DMS153 treated with DMSO at 0.1 percent for 48 hours (cell line): ENCODE results near the gene SLC43A2.
"Not testable (repeated sequence)": the region's sequence is repeated elsewhere in the genome, so short reads cannot be mapped to it uniquely, and the experiment has no call there.

Experiments used
- DNase-seq: peaks from one replicate; lab custom pipeline; 2025; ENCODE audit not compliant: unreplicated experiment; lab: John Stamatoyannopoulos, UW

The SLC43A2 gene

DNA sequence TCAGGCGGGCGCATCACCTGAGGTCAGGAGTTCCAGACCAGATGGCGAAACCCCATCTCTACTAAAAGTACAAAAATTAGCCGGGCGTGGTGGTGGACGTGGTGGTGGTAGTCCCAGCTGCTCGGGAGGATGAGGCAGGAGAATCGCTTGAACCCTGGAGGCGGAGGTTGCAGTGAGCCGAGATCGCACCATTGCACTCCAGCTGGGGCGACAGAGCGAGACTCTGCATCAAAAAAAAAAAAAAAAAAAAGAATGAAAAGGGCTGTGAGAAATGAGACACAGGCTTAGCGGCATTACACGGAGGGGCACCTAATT is 65.2 kb downstream of the SLC43A2 start:
- DNase-seq, result not testable (repeated sequence)

DNA sequence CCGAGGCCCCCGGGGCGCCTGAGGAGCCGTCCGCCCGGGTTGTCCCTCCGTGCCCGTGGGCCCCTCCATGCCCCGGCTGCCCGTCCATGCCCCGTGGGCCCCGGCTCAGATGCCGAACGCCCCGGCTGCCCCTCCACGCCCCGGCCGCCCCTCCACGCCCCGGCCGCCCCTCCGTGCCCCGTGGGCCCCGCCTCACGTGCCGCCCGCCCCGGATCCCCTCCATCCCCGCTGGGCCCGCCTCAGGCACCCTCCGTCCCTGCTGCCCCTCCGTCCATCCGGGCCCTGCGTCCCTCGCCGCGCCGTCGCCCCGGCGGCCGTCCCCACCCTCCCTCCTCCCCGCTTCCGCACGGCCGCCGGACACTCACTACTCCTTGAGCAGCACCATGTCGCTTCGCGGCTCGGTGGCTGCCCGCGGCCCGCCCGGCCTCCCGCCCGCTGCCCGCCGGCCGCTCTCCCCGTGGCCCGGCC is 66.4 kb downstream of the SLC43A2 start:
- no peak for DNase-seq

DNA sequence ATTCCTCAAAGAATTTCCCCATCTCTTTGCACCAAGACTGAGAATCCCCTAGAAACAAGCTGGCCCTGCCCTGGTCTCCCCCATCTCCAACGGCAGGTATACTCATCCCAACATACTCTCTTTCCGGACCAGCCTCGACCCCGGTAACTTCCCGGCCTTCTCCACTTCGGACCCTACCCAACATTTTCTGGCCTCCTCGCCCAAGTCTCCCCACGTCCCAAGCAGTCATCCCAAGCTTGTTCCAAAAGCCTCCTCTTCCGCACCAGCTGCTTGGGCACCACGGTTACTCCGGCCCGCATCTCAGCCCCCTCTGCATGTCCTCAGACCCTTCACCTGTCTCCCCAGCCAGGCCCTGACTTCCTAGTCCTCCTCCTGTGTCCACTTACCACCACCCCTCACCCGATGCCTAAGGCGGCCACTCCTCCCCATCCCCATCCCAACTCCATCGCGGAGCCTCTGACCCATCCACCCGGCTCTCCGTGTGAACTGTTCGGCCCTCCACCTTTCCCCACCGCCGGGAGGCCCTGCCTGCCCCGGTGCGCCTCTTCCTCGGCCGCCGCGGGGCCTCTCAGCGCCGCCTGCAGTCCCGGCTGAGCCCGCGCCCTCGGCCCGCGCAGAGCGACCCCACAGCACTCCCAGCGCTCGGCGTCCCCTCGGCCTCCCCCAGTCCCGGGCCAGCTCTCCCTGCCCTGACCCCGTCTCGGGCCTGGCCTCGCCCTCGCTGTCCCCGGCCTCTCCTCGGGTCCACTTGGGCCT is 67.0 kb downstream of the SLC43A2 start:
- no peak for DNase-seq

DNA sequence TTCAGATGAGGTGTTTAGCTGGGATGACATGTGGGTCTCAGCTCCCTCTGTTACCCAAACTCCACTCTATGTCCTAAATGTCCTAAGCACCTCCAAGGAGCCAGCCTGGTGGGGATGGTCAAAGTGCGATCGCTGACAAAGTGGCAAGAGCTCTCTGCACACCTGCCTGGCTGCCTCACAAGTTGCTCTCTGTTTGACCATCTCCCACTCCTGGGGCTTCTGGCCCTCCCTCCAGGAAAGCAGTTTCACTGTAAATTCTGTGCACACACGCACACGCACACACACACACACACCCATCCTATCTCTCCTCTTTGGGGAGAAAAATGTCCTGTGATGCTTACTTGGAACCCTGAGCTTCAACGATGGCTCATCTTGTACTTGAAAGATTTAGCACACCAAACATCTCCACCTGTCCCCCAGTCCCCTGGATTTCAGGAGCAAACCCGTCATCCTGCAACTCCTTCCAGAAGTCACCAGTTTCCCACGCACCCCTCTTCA is 67.7 kb downstream of the SLC43A2 start:
- DNase-seq, result no peak

DNA sequence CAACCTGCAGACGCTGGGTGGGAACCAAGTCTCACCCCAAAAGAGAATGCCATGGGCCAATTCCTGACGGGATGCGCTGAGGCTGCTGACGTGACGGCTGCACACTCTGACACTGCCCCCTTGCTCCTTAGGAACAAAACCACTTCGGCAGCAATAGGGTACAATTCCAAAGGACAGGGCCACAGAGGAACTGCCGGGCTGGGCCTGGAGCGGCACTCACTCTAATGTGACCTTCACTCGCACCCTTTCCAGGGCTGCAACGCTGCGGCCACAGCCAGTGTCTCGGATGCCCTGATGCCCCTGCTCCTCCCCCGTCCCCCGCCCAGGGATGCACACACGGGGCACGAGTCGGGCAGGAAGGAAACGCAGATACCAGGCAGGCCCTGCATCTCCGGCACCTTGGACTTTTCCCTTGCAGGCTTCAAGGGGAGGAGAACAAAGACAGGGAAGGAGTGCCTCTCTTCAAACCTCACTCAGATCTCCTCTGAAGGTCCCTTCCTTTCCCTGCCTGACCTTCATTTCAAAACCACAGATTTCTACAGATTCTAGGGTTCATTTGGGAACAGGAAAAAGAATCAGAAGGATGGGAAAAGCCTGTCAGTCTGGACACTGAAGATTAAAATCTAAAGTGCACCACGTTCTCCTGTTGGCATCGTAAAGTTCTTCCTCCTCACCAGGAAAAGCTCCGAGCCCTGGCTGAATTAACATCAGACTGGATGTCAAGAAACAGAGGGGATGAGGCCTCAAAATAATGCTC is 68.4 kb downstream of the SLC43A2 start:
- DNase-seq, result no peak

DNA sequence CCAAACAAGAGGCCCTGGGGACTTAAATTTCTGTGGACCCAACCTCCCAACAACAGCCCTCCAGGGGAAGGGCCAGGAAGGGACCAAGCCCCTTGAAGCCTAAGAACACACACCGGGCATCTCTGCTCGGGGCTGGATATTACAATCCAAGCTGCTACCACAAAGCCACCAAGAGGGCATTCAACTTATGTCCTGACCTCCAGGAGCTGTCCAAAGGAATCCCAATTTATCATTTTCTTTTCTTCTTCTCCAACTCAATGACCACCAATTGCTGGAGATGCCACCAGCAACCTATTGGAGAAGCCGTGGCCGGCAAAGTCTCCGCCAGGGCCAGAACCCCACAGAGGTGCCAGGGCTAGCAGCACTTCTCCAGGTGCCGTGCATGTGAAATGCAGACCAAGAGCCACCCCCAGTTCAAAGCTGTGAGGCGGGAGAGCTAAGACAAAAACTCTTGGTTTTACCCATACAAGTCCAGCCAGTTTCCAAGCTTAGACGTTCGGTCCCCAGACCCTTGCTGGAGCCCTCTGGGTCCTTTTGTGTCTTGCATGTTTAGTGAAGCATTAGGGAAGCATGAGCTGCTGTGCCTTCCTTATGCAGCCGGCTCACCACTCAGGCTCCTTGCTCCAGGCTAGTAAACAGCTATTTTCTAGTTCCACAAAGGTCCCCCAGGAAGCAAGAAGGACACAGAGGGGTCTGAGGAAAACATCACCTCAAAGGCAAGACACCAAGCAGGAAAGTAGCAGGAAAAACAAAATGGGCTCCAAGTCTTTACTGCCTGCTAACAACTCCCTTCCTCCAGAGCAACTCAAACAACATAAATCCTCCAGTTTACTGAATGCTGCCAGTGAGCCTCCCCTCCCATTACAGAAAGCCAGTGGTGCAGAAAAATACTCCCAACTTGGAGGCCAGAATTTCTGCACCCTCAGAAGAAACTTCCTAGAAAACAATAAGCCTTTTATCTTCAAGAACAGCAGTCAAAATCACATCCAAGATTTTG is 69.3 kb downstream of the SLC43A2 start:
- DNase-seq, result no peak

DNA sequence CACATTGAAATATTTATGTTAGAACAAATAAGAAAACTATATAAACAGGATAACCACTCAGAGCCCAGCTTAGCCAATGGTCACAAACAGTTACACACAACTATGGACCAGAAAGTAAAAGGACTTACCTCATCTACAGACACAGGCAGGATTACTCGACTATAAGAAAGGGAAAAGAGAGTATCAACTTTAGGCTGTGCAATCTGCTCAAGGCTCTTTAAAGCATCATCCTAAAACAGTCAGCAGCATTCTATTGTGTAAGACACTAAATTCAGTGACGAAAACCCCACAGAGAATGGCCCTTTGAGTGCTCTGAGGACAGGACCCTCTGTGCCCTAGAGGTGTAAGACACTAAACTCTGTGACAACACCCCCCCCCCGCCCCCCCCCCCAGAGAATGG is 70.2 kb downstream of the SLC43A2 start:
- DNase-seq, result no peak

DNA sequence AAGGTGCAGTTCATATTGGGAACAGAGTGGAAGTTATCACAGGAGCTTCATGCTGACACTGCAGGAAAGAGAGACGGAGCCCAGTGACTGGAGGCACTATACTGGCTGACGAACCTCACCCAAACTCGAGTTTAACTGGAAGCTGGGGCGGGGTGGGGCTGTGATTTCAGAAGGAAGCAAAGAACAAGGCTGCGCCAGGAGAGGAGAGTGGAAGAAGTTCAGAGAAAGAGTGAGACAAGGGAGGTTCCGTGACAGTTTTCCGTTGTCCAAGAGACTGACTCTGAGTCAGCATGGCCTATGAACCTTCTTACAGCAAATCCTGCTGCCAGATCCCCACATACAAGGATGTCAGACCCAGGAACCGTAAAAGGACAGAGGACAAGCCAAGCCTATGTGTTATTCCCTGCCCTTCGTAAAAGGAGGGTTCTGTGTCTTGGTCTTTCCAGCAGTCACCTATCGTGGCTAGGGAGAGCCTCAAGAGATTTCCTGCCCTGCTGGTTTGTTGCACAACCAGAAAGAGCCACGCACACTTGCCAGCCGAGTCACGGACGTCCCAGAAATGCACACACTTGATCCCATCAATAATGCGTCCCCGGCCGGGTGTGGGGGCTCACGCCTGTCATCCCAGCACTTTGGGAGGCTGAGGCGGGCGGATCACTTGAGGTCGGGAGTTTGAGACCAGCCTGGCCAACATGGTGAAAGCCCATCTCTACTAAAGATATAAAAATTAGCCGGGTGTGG is 71.1 kb downstream of the SLC43A2 start:
- no peak for DNase-seq

DNA sequence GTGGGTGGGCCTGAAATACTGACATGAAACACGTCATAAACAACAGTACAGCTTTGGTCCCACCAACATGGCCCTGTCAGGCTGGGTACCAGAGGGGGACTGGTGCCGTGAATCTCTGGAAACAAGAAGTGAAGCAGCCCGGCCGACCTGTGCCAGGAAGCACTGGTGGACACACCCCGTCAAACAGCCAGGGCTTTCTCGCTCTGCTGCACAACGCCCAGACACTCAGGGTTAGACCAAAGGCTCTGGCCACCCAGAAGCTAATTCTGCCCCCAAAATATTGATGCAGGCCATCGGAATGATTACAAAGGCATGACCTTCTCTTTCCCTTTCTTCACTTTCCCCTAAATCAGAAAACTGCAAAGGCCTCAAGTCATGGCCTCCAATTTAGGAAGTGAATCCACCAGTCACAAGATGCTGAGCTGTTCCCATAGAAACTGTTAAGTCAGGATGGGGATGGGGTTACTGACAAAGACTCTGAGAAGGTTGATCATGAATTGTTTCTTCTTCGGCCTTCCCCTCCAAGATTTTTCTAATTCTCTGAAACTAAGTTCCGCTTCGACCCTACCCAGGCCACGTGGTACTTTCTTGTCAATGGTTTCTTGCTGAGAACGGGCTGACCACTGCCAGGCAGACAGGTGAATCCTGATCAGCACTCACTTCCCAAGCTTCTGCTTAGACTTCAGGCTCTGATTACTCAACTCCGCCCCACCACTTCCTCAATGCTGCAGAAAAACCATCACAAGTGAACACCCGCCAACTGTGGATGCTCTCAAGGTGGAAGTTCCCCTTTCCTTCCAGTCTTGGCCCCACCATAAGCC is 72.8 kb downstream of the SLC43A2 start:
- DNase-seq, result no peak

DNA sequence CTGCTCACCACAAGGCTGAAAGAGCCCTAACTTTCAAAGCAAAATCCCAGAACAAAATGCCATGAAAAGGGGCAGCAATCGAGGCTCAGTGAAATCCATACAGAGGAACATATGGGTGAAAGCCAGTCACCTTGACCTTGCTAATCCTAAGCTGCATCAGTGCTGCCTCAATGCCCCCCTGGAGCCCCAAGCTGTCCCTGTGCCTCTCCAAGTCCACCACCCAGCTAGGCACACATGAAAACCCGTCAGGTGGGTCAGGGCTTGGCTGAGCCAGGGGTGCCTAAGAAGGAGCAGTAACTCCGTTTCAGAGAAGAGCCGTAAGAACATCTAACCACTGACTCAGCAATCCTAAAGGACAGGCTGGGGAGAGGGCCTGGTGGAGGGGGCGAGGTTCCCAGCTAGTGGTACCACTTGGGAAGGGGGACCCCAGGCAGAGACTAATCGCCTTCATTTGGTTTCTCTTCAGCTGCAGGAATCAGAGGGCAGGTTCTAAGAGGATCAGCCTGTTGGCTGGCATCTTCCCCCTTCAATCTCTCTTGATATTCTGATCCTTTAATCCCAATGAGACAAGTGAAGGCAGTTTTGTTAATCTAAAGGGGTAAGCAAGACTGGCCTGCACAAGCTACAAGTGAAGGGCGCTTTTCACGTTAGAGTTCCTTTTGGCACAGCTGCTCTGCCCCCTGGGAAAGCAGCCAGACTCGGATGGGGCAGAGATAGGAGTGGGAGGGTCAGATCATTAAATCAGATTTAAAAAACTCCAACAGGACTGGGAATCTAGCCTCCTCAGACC is 73.7 kb downstream of the SLC43A2 start:
- no peak for DNase-seq

DNA sequence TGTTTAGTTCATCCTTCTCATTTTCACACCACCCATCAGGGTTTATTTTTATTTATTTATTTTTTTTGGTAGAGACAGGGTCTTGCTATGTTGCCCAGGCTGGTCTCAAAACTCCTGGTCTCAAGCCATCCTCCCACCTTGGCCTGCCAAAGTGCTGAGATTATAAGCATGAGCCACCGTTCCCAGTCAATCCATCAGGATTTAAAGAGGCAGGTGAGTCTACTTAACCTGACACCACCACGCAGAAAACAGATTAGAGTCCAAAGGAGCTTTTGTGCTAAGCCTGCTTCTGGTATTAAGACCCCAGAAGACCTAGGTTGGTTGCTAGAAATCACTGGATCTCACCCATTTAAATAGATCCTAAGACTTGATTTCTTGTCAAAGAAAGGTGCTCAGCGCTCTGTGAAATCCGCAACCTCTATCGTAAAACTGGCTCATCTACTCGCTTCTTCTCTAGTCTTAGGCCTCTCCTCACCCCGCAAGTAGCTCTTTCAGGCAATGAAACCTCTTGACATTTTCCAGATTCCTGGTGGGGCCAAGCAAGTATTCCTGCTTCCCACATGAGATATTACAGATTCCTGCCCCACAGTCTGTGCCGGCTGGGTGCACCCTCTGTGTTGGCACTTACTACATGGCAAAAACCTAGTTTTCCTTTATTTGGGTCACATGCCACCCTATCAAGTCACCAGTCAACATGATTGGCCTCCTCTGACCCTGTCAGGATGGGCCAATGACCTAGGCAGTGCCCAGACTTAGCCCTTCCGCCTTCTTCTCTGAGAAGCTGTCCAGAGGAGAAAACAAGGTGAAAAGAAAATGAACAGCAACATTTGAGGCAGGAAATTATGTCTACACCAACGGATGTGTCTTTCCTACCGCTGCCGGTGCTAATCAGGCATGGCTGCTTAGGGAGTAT is 75.0 kb downstream of the SLC43A2 start:
- DNase-seq, result no peak

DNA sequence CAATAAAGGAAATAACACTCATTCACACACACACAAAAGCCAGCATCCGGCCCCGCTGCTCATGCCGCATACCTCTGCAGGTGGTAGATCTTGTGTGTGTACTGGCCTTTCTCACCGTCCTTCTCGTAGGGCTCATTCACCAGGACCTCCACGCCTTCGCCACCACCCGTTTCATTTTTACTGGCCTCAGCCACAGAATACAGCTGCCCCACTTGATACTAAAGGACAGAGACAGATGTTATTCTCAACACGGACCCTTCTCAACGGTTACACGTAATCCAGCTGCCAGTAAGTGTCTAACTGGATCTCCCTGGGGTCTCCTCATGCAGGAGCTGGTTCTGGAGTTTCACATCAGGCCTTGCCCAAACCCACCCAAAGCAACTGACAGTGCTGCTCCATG is 75.7 kb downstream of the SLC43A2 start:
- no peak for DNase-seq

DNA sequence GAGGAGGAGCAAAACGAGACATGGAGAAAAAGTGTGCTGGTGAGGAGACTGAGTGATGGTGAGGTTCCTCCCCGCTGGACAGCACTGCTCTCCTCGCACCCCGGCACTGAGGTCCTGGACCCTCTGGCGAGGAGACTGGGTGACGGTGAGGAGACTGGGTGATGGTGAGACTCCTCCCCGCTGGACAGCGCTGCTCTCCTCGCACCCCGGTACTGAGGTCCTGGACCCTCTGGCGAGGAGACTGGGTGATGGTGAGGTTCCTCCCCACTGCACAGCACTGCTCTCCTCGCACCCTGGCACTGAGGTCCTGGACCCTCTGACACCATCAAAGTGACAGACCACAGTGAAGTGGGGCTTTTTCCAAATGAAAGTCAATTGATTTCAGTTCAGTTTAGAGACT is 76.9 kb downstream of the SLC43A2 start:
- no peak for DNase-seq

DNA sequence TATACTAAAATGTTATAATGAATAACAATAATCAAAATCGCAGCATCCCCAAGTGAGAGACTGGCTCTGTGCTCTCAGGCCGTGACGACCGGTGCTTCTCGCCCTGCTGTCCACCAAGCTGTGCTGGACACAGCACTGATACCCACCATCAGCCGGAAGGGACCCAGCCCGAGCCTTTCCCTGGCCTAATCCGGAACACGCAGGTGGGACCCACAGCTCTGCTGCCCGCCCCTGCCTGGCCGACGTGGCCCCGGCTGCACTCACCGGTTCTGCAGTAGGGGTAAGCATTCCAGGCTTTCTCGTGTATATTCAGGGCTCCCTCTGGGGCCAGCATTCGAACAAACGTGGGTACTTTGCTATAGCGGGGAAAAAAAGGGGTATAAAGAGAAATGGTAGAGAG is 80.6 kb downstream of the SLC43A2 start:
- no peak for DNase-seq

DNA sequence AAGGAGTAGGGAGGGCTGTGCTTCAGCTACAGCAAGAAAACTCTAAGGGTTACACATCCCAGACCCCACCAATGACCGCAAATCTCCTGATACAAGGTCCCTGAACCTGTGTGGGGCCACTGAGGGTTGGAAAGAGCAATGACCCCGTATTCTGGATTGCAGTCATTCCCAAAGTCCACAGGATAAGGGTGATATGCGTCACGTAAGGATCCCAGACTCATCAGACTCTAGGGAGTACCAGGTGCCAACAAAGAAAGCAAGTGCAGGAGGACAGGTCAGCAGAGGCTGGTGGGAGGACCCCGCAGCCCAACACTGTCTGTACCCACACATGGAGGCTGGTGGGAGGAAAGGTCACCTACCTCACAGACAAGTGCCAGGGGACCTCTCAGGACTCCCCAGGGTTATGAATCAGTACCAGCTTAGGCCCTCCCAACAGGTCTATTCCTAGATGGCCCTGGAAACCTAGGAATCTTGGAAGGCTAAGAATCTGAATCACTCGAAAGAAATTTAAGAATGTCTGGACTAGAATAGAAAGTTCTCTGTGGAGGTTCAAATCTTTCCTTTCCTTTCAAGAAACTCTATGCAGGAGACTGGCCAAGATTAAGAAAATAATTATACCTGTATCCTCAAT is 82.2 kb downstream of the SLC43A2 start:
- no peak for DNase-seq

DNA sequence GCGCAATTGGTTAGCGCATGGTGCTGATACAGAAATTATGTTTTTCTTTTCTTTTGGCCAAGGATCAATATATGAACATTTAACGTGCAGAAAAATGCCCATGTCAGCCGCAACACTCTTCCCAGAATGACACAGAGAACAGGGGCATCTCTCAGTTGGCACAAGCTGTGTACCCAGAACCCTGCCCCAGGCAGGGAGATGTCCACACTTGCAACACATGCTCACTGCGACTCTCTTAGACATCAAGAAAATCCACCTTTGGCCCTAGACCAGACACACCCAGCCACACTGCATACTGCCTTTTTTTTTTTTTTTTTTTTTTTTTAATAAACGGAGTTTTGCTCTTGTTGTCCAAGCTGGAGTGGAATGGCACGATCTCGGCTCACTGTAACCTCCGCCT is 83.0 kb downstream of the SLC43A2 start:
- DNase-seq, result no peak

DNA sequence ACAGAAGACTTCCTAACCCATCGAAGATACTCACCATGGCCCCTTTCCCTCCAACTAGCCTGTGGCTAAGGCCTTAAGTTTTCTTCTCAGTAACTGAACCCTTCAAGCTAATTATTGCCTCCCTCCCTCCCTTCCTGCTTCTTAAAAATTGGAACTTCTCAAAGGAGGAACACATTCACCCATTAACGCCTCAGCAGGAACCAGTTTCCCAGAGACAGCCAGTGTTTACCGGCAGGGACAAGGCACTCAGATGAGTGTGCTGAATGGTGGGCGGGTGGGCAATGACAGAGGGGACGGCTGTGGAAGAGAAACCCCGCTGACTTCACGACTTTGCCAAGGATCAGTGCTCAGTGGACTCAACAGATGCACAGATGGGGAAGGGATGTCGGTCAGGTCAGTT is 86.3 kb downstream of the SLC43A2 start:
- no peak for DNase-seq
